Measurements from ENCODE around the gene TCEA2. TPM values are rescaled to one million over a fixed set of nuclear protein-coding genes. Genes with fewer than 3 reads are reported as not detected.
A peak's percentile ranks its signal among the peaks of the same experiment; 100 is the strongest.

TCEA2 gene
- total RNA-seq, 2 donors from 2014 or later: 39.5 to 41.3 TPM

- intact Hi-C loops (cut with DNase I): no loop called here
- DNase-seq (ENCODE audit: low spot score): no peak
Observed at GRCh38 chr20:64099086-64099786, 36.2 kb downstream of the TCEA2 start.

- DNase-seq (ENCODE audit: low spot score): no peak
- intact Hi-C loops (cut with DNase I): no loop called here
Observed at GRCh38 chr20:64099880-64100565, 37.0 kb downstream of the TCEA2 start.

GRCh38 chr20:64100566-64100888 lies 37.5 kb downstream of the TCEA2 start:
- intact Hi-C loops (cut with DNase I): no loop called here
- DNase-seq (ENCODE audit: low spot score): no peak

GRCh38 chr20:64100946-64101688 lies 38.1 kb downstream of the TCEA2 start:
- DNase-seq (ENCODE audit: low spot score): no peak
- intact Hi-C loops (cut with DNase I): no loop called here

- intact Hi-C loops (cut with DNase I): no loop called here
- DNase-seq (ENCODE audit: low spot score): peak; percentile 81
Observed at GRCh38 chr20:64101731-64102621, 39.0 kb downstream of the TCEA2 start.

GRCh38 chr20:64102647-64103354 lies 39.8 kb downstream of the TCEA2 start:
- peak; percentile 58 for DNase-seq (ENCODE audit: low spot score)
- intact Hi-C loops (cut with DNase I): no loop called here

- peak; percentile 68 for DNase-seq (ENCODE audit: low spot score)
- intact Hi-C loops (cut with DNase I): no loop called here
Observed at GRCh38 chr20:64103871-64104666, 41.1 kb downstream of the TCEA2 start.

- DNase-seq (ENCODE audit: low spot score): peak; percentile 59
- intact Hi-C loops (cut with DNase I): no loop called here
Observed at GRCh38 chr20:64104667-64105451, 41.9 kb downstream of the TCEA2 start.

GRCh38 chr20:64105846-64106434 lies 42.9 kb downstream of the TCEA2 start:
- intact Hi-C loops (cut with DNase I): no loop called here
- peak; percentile 49 for DNase-seq (ENCODE audit: low spot score)

- peak; percentile 73 for DNase-seq (ENCODE audit: low spot score)
- intact Hi-C loops (cut with DNase I): no loop called here
Observed at GRCh38 chr20:64106435-64106961, 43.5 kb downstream of the TCEA2 start.

GRCh38 chr20:64106981-64107735 lies 44.2 kb downstream of the TCEA2 start, which contains the start of gene NPBWR2:
Gene NPBWR2 (minus strand): TSS chr20:64107565. CDS start chr20:64106831, 734 bp downstream.
- intact Hi-C loops (cut with DNase I): no loop called here
- DNase-seq (ENCODE audit: low spot score): peak; percentile 58

- peak; percentile 70 for DNase-seq (ENCODE audit: low spot score)
- intact Hi-C loops (cut with DNase I): no loop called here
Observed at GRCh38 chr20:64107736-64108457, 44.9 kb downstream of the TCEA2 start.

- DNase-seq (ENCODE audit: low spot score): peak; percentile 70
- intact Hi-C loops (cut with DNase I): no loop called here
Observed at GRCh38 chr20:64108731-64109681, 46.0 kb downstream of the TCEA2 start.

- DNase-seq (ENCODE audit: low spot score): peak; percentile 70
- intact Hi-C loops (cut with DNase I): loop anchor here in 1 of 2 donors (10.0 kb wide), 1 partner anchor 75 kb away; the partner anchor contains the start of gene C20orf204
Observed at GRCh38 chr20:64109831-64110391, 46.9 kb downstream of the TCEA2 start.
